ENCODE data around the gene ART3.
A peak's percentile ranks its signal among the peaks of the same experiment; 100 is the strongest.

Gene ART3

DNA sequence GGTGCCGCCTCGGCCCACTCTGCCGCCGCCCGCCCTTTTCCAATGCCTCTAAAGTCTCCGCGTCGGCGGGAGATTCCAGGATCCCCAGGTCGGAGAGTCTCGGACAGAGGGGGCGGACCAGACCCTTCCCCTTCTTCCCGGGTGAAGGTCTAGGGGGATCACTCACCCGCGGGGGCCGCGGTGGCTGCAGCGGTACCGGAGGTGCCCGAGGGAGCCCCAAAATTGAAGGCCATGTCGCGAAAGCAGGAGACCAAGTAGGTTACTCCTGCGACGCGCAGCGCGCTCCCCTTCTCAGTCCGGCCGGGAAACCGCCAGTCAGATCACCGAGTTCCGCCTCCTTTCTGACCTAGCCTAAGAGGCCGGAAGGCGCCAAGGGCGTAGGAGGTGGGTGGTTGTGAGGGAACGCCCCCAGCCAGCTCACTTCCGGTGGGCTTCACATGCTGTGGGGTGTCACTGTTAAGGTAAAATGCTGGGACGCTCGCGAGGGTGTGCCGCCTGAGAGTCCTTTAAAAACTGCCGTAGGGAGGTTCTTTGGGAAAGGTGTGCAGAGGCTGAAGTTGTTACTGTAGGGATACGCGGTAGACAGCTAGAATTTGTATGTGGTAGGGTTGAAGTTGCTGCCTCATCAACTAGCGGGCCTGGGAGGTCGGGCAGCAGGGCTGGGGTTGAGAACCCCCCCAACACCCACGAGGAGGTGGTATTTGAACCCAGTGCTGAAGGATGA lies 73.8 kb downstream of the ART3 start, which contains the start of gene NUP54:
NUP54 (minus strand) TSS at position 256 of the 724 bp plus-strand sequence; CDS start at position 233, 23 bp downstream.
- DNase-seq = peak; percentile 96

DNA sequence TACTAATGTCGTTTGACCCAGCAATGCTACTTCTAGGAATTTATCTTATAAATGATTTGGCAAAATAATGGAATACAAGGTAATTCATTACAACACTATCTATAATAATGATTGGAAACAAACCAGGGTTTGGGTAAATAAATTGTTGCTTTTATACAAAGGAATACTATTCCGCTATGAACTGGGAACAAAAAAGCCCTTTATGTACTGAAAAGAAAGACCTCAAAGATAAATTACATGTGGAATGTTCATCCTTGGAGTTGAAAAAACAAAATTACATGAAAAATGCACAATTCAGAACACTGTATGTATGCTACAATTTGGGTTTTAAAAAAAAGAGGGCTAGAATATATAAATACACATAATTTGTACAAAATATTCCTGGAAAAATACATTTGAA lies 78.8 kb downstream of the ART3 start:
- no peak for DNase-seq

DNA sequence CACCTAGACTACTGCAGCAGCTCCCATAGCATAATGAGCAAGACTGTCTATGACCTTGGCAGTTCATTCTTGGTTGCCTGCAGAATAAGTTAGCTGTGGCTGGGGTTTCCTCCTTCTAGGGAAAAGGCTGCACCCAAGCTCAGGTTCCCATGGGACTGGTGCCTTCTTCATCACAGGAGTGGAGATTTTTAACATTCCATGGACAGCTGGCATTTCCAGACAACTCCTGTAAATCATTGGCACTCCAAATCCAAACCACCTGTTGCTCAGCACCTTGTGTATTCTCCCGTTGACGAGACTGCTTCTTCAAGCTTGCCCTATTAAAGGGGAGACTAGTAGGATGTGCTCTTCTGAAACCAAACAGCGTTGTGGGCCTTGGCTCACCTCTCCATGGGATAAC lies 81.5 kb downstream of the ART3 start:
- DNase-seq = no peak

DNA sequence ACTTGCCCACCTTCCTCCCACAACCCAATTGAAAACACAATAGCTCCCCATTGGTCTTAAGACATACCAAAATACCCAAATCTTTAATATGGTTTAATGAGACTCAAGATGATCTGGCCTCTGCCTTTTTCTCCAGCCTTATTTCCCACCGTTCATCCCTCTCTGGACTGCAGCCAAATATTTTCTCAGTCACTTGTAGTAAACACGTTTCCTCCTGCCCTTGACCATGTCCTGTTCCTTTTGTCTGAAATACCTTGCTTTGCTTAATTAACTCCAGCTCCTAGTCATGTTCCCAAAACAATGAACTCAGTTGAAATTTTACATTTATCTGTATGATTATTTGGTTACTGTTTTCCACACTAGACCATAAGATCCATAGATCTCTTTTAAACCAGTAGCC lies 82.1 kb downstream of the ART3 start:
- DNase-seq = no peak

DNA sequence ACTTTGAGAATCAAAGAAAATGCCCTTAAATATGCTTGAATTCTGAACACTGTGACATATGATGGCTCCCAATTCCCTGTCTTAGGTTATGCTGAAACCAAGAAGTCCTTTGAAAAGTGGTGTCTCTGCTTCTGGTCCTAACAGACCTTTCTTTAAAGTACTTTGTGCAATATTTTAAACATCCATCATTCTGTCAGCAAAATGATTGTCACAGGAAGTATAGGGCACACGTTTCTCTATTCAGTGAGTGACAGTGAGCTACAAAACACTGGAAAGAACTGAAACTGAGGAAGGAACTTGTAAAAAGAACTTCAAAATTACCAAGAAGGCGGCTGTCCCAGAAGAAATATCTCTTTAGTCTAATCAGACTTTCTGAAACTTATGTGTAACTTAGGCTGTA lies 85.8 kb downstream of the ART3 start:
- DNase-seq = no peak
